Keratinocyte (primary cell): ENCODE results near the gene LGR4. TPM values are rescaled to one million over a fixed set of nuclear protein-coding genes. Genes with fewer than 3 reads are reported as not detected.

Experiments used
- DNase-seq: peaks from one replicate; pipeline ENCODE4 v3.0.0-alpha.2; 2011; ENCODE audit warnings: low read depth, missing footprints, low spot score
- FAIRE-seq: peaks from 2 replicates; lab custom pipeline; 2011; peaks lifted over from hg19 to GRCh38; lab: Jason Lieb, UNC
- H2AFZ ChIP-seq: 2 replicates; pipeline ENCODE4 v1.6.0; 2012; ENCODE audit warnings: low read length, control low read depth, inconsistent platforms; ENCODE audit not compliant: control insufficient read depth
- H3K27ac ChIP-seq: 2 replicates; pipeline ENCODE4 v1.5.1; 2011; ENCODE audit warnings: low read length; ENCODE audit not compliant: control insufficient read depth, insufficient read depth
- H3K27me3 ChIP-seq: 3 replicates; pipeline ENCODE4 v1.6.0; 2011; ENCODE audit warnings: low read length; ENCODE audit not compliant: control insufficient read depth, insufficient read depth; ENCODE audit errors: extremely low read depth
- H3K36me3 ChIP-seq, 2 experiments: 2 replicates in 1 of 2; 3 replicates in 1 of 2; pipeline ENCODE4 v1.5.1; 2011; ENCODE audit warnings: low read length in 2 of 2, mild to moderate bottlenecking in 1 of 2; ENCODE audit not compliant: control insufficient read depth in 2 of 2, insufficient read depth in 2 of 2; ENCODE audit errors: extremely low read depth in 1 of 2
- H3K4me1 ChIP-seq: 3 replicates; pipeline ENCODE4 v1.5.1; 2011; ENCODE audit warnings: low read length; ENCODE audit not compliant: control insufficient read depth, insufficient read depth; ENCODE audit errors: extremely low read depth
- H3K4me2 ChIP-seq: 3 replicates; pipeline ENCODE4 v1.6.0; 2011; ENCODE audit warnings: low read depth, low read length; ENCODE audit not compliant: control insufficient read depth, insufficient read depth; ENCODE audit errors: extremely low read depth
- H3K4me3 ChIP-seq, 3 experiments: fragments of 200-600 bp in 1 of 3; sonication (generic) in 1 of 3; 2 replicates in 2 of 3; 3 replicates in 1 of 3; pipeline ENCODE4 v1.5.1; 2011 to 2016; ENCODE audit warnings: low read length in 3 of 3, mild to moderate bottlenecking in 3 of 3, control low read depth in 2 of 3, inconsistent platforms in 1 of 3, low read depth in 1 of 3, mixed read lengths in 1 of 3, mixed run types in 1 of 3, moderate library complexity in 1 of 3; ENCODE audit not compliant: control insufficient read depth in 2 of 3, insufficient read depth in 2 of 3; ENCODE audit errors: extremely low read depth in 1 of 3
- H3K79me2 ChIP-seq: 2 replicates; pipeline ENCODE4 v1.6.0; 2012; ENCODE audit warnings: low read length; ENCODE audit not compliant: control insufficient read depth, insufficient read depth
- H3K9ac ChIP-seq: 3 replicates; pipeline ENCODE4 v1.6.0; 2011; ENCODE audit warnings: low read length; ENCODE audit not compliant: control insufficient read depth, insufficient read depth; ENCODE audit errors: extremely low read depth
- H3K9me1 ChIP-seq: 3 replicates; pipeline ENCODE4 v1.6.0; 2011; ENCODE audit warnings: low read length; ENCODE audit not compliant: control insufficient read depth, insufficient read depth; ENCODE audit errors: extremely low read depth
- H3K9me3 ChIP-seq: 2 replicates; pipeline ENCODE4 v1.5.1; 2012; ENCODE audit warnings: low read depth, low read length; ENCODE audit not compliant: control insufficient read depth
- H4K20me1 ChIP-seq: 3 replicates; pipeline ENCODE4 v1.6.0; 2011; ENCODE audit warnings: low read length; ENCODE audit not compliant: control insufficient read depth, insufficient read depth; ENCODE audit errors: extremely low read depth
- CTCF ChIP-seq, 3 experiments: IDR thresholded peaks in 1 of 3; conservative IDR thresholded peaks in 1 of 3; optimal IDR thresholded peaks in 1 of 3; 2 replicates in 2 of 3; 3 replicates in 1 of 3; pipeline versions ENCODE3 to v1.5.1; 2011; ENCODE audit warnings: low read length in 3 of 3, mild to moderate bottlenecking in 3 of 3, moderate library complexity in 2 of 3, control low read depth in 1 of 3, inconsistent platforms in 1 of 3; ENCODE audit not compliant: insufficient read depth in 2 of 3; ENCODE audit errors: extremely low read depth in 1 of 3
- EZH2 ChIP-seq: IDR thresholded peaks from one replicate; pipeline ENCODE4 v1.6.1; 2012; ENCODE audit warnings: inconsistent platforms, mild to moderate bottlenecking, low read length, moderate library complexity
- dilution Hi-C: fragments of 300-500 bp; cut with MboI; formaldehyde crosslinking; loops from one replicate; pipeline ENCODE4 v1.7.0; 2020; ENCODE audit warnings: low sequenced_read_pairs; ENCODE audit not compliant: extremely low pct_ligation_motif_present
- polyA plus RNA-seq, 5 experiments: library from polyadenylated mRNA; depleted of rRNA in 3 of 5; stranded (reverse) in 3 of 5; stranded (forward) in 1 of 5; unstranded in 1 of 5; fragments of >200 nt; gene quantifications; 1 replicate in 1 of 5; 2 replicates in 3 of 5; 3 replicates in 1 of 5; pipeline versions ENCODE4 v1.2.1 to v1.2.3, GENCODE V29; 2011 to 2012; ENCODE audit warnings: missing spikeins in 2 of 5, low read depth in 1 of 5, low replicate concordance in 1 of 5

LGR4 gene
- polyA plus RNA-seq, 1 donor (not counting 4 experiments of a cell fraction or from before 2014, with no cell fraction given) = 49.7 TPM

GRCh38 chr11:27470166-27470565, 2.4 kb downstream of the LGR4 start:
- FAIRE-seq (no peak), DNase-seq (no peak)
- H3K4me3 ChIP-seq = peak overlapping the region; percentile 88 to 92 (median 91)
- dilution Hi-C loops = no loop called here
- no peaks in the 10 kb centered on the region for H4K20me1 ChIP-seq
- no peaks in the 10 kb centered on the region for H3K9me1 ChIP-seq
- TF ChIP-seq EZH2 = no peak
- TF ChIP-seq CTCF (optimal IDR thresholded peaks at IDR 0.05 in 1 of 3, IDR thresholded peaks at IDR 0.05 in 1 of 3, conservative IDR thresholded peaks at IDR 0.05 in 1 of 3; ENCODE audit: extremely low read depth in 1 of 3, insufficient read depth in 2 of 3, low read length in 3 of 3) = no peak
- H3K27ac ChIP-seq = peak overlapping the region; percentile 83
- H3K4me2 ChIP-seq = peak overlapping the region; percentile 94
- peak overlapping the region; percentile 90 for H3K9ac ChIP-seq
- H3K36me3 ChIP-seq = no peaks in the 10 kb centered on the region
- H3K27me3 ChIP-seq = no peaks in the 10 kb centered on the region
- H3K79me2 ChIP-seq = peaks cover 60% of the 10 kb centered on the region
- peaks cover 50% of the 10 kb centered on the region for H3K4me1 ChIP-seq
- no peaks in the 10 kb centered on the region for H3K9me3 ChIP-seq
- no peak overlapping the region for H2AFZ ChIP-seq

- DNase-seq = no peak
- peak overlapping the region; percentile 88 to 92 (median 91) for H3K4me3 ChIP-seq
- no peaks in the 10 kb centered on the region for H4K20me1 ChIP-seq
- peak overlapping the region; percentile 94 for H3K4me2 ChIP-seq
- no peaks in the 10 kb centered on the region for H3K9me3 ChIP-seq
- H3K79me2 ChIP-seq = peaks cover 70% of the 10 kb centered on the region
- no peaks in the 10 kb centered on the region for H3K27me3 ChIP-seq
- no peak overlapping the region for H2AFZ ChIP-seq
- H3K4me1 ChIP-seq = peaks cover 60% of the 10 kb centered on the region
- no peak for TF ChIP-seq CTCF (optimal IDR thresholded peaks at IDR 0.05 in 1 of 3, IDR thresholded peaks at IDR 0.05 in 1 of 3, conservative IDR thresholded peaks at IDR 0.05 in 1 of 3; ENCODE audit: extremely low read depth in 1 of 3, insufficient read depth in 2 of 3, low read length in 3 of 3)
- TF ChIP-seq EZH2 = no peak
- peak overlapping the region; percentile 83 for H3K27ac ChIP-seq
- peak overlapping the region; percentile 90 for H3K9ac ChIP-seq
- FAIRE-seq = no peak
- dilution Hi-C loops = no loop called here
- no peaks in the 10 kb centered on the region for H3K36me3 ChIP-seq
- H3K9me1 ChIP-seq = no peaks in the 10 kb centered on the region
Observed at GRCh38 chr11:27468995-27469695, 3.4 kb downstream of the LGR4 start.
